ENCODE results near the gene ST8SIA5. TPM values are rescaled to one million over a fixed set of nuclear protein-coding genes. Genes with fewer than 3 reads are reported as not detected.

The ST8SIA5 gene
- polyA plus RNA-seq, 1 of the 3 experiments (the other 2 are of a cell fraction): 0.08 TPM

GRCh38 chr18:46732201-46732600, 24.7 kb downstream of the ST8SIA5 start (continued):
- TF ChIP-seq USF1 (IDR thresholded peaks at IDR 0.05; ENCODE audit: borderline replicate concordance, low read depth) (no peak), GATA2 (CRISPR knock-in tag; IDR thresholded peaks at IDR 0.05) (no peak), EZH2phosphoT487 (IDR thresholded peaks at IDR 0.05; ENCODE audit: borderline replicate concordance, low read depth) (no peak), JUND (IDR thresholded peaks at IDR 0.05) (no peak)

GRCh38 chr18:46731316-46731715, 25.5 kb downstream of the ST8SIA5 start:
- no peak overlapping the region for H3K9ac ChIP-seq
- POLR2A ChIA-PET: no interaction called here
- H2AFZ ChIP-seq (ENCODE audit: low read depth): no peak overlapping the region
- no peaks in the 10 kb centered on the region for H4K20me1 ChIP-seq (ENCODE audit: insufficient read depth)
- no peaks in the 10 kb centered on the region for H3F3A ChIP-seq (replicated peaks; ENCODE audit: insufficient read depth)
- H3K27me3 ChIP-seq (ENCODE audit: insufficient read depth): no peaks in the 10 kb centered on the region
- H3K36me3 ChIP-seq (replicated peaks in 1 of 2; ENCODE audit: control insufficient read depth in 1 of 2, insufficient read depth in 2 of 2, low read length in 1 of 2): no peaks in the 10 kb centered on the region
- H3K4me1 ChIP-seq (ENCODE audit: control insufficient read depth in 1 of 2, insufficient read depth in 2 of 2, low read depth in 1 of 2, low read length in 1 of 2): no peaks in the 10 kb centered on the region
- DNase-seq: no peak
- no peaks in the 10 kb centered on the region for H3K79me2 ChIP-seq (ENCODE audit: insufficient read depth)
- H3K9me2 ChIP-seq: no peaks in the 10 kb centered on the region
- no peak overlapping the region for H3K27ac ChIP-seq (ENCODE audit: low read depth in 2 of 2, low read length in 1 of 2)
- TF ChIP-seq RFX5 (IDR thresholded peaks at IDR 0.05; ENCODE audit: low read length) (no peak), SIN3A (IDR thresholded peaks at IDR 0.05; ENCODE audit: borderline replicate concordance, low read depth, low read length) (no peak), GABPA (IDR thresholded peaks at IDR 0.05; ENCODE audit: low read depth) (no peak), USF1 (IDR thresholded peaks at IDR 0.05; ENCODE audit: borderline replicate concordance, low read depth) (no peak), MXI1 (IDR thresholded peaks at IDR 0.05; ENCODE audit: low read depth, low read length) (no peak), NRF1 (IDR thresholded peaks at IDR 0.05; ENCODE audit: low read depth, low read length) (no peak), FOSL2 (IDR thresholded peaks at IDR 0.05; ENCODE audit: borderline replicate concordance, low read depth) (no peak), YY1 (IDR thresholded peaks at IDR 0.05; ENCODE audit: low read depth) (no peak), TAF1 (IDR thresholded peaks at IDR 0.05; ENCODE audit: borderline replicate concordance, low read depth, low read length) (no peak), RXRA (IDR thresholded peaks at IDR 0.05; ENCODE audit: borderline replicate concordance, low read depth) (no peak), POLR2AphosphoS5 (IDR thresholded peaks at IDR 0.05; ENCODE audit: low read depth, low read length) (no peak), EZH2phosphoT487 (IDR thresholded peaks at IDR 0.05; ENCODE audit: borderline replicate concordance, low read depth) (no peak), GATA2 (CRISPR knock-in tag; IDR thresholded peaks at IDR 0.05) (no peak), MEF2A (IDR thresholded peaks at IDR 0.05; ENCODE audit: borderline replicate concordance, low read depth) (no peak), ELF1 (IDR thresholded peaks at IDR 0.05) (no peak), RAD21 (IDR thresholded peaks at IDR 0.05; ENCODE audit: low read length) (no peak)
- TF ChIP-seq, protein P1, sequence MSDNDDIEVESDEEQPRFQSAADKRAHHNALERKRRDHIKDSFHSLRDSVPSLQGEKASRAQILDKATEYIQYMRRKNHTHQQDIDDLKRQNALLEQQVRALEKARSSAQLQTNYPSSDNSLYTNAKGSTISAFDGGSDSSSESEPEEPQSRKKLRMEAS (IDR thresholded peaks at IDR 0.05; ENCODE audit: low read depth): no peak
- TF ChIP-seq, protein P2, sequence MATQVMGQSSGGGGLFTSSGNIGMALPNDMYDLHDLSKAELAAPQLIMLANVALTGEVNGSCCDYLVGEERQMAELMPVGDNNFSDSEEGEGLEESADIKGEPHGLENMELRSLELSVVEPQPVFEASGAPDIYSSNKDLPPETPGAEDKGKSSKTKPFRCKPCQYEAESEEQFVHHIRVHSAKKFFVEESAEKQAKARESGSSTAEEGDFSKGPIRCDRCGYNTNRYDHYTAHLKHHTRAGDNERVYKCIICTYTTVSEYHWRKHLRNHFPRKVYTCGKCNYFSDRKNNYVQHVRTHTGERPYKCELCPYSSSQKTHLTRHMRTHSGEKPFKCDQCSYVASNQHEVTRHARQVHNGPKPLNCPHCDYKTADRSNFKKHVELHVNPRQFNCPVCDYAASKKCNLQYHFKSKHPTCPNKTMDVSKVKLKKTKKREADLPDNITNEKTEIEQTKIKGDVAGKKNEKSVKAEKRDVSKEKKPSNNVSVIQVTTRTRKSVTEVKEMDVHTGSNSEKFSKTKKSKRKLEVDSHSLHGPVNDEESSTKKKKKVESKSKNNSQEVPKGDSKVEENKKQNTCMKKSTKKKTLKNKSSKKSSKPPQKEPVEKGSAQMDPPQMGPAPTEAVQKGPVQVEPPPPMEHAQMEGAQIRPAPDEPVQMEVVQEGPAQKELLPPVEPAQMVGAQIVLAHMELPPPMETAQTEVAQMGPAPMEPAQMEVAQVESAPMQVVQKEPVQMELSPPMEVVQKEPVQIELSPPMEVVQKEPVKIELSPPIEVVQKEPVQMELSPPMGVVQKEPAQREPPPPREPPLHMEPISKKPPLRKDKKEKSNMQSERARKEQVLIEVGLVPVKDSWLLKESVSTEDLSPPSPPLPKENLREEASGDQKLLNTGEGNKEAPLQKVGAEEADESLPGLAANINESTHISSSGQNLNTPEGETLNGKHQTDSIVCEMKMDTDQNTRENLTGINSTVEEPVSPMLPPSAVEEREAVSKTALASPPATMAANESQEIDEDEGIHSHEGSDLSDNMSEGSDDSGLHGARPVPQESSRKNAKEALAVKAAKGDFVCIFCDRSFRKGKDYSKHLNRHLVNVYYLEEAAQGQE (IDR thresholded peaks at IDR 0.05; ENCODE audit: low read depth, low read length): no peak
- CTCF ChIA-PET: no interaction called here
- no peak overlapping the region for H3K4me2 ChIP-seq
- WGBS (ENCODE audit: low lambda C conversion rate): 27% methylated on average over 8 of the region's 8 CpGs
- no peak overlapping the region for H3K4me3 ChIP-seq (ENCODE audit: low read depth in 2 of 2, low read length in 1 of 2)
- no peaks in the 10 kb centered on the region for H3K9me3 ChIP-seq

Data from SK-N-SH (cell line).